NOMO-1 (cell line): Measurements from ENCODE around the gene SETBP1.

Experiments used
- DNase-seq, 2 experiments: peaks; one replicate each; lab custom pipeline; 2025; ENCODE audit not compliant: unreplicated experiment in 2 of 2; lab: John Stamatoyannopoulos, UW

The SETBP1 gene

DNA sequence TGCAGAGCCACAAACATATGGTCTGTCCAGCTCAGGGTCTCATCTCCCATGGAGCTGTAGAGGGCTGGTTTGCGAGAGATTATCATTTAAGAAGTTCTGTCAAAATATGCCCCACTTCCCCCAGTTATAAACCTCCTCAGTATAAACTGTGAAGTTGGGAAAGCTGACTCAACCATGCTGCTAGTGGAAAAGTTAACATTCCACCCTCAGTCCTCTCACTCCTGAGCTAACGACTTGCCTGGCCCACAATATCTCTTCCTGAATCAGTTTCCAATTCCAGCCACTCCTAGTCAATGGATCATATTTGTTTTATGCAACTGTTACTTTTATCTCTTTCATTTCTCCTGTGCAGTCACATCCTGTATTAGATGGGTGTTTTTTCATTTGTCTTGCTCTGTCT lies 326.2 kb downstream of the SETBP1 start:
- DNase-seq = no peak

GRCh38 chr18:45007531-45007930 lies 326.8 kb downstream of the SETBP1 start:
- DNase-seq = no peak

DNA sequence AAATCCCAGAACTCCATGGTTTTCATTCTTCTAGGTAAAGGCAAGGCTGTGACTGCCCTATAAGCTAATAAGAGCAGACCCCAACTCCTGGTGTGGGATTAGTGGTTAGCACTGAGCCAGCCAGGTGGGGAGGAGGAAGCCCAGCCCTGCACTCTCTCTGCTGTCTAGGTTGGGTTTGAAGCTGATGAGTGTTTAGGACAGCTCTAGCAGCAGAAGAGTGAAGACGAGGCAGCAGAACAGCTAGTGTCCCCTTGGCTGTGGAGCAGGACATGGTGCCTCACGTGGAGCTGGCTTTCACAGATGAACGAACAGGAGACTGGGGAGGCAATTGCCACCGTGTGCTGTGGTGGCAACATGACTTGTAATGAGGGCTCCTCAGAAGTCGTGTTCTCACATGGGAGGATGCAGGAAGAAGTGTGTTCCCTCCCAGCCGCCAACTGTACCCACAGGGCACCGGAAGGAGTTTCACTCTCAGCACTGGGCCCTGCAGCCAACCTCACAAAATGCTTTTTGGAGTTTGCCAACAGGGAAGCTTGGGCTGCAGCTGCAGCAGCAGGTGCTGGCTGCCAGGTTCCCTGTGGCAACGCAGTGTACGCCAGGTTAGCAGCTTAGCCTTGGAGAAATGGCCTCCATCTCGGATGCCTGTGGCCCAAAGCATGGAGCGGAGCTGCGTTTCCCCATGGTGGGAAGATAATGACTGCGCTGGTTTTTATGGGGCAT lies 328.2 kb downstream of the SETBP1 start:
- no peak for DNase-seq

DNA sequence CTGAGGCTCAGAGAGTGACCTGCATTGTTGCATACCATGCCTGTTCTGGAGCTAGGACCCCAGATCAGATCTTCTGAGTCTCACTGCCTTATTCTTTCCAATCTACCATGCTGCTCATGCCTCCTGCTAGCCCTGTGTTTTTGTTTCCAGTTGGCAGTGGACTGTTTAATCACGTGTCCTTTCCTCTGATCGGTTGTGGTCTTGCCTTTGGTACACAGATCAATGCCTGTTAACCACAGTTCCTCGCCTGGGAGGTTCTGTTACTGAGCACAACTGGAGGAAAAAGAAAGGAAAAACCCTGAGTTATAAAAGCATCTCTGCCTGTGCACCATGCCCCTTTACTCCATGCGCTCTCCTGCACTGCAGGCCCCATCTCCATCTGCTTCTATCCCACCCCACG lies 329.1 kb downstream of the SETBP1 start:
- no peak for DNase-seq

- no peak for DNase-seq
Observed at GRCh38 chr18:45012286-45012685, 331.6 kb downstream of the SETBP1 start.

DNA sequence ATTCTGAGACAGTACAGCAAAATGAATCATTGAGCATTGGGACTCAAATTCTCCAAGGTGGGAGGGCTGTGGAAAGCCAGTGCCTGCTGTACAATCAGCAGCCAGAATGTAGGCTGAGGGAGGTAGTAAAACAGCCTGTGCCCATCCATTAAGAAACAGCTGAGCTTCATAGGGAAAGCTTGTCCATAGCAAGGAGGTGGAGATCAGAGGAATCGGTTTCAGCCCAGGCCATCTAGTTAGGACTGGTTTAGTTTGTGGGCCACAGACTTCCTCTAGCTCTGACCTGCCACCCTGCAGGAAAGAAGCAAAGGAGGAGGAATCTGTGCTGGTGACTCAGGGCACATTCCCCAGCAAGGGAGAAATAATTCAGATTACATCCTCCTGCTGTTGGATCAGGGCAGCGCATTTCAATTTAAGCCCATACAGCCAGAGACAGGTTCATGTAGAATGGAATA lies 333.4 kb downstream of the SETBP1 start:
- no peak for DNase-seq

GRCh38 chr18:45015788-45016128 lies 335.1 kb downstream of the SETBP1 start:
- no peak for DNase-seq

- DNase-seq = no peak
Observed at GRCh38 chr18:45019469-45019868, 338.8 kb downstream of the SETBP1 start.

DNA sequence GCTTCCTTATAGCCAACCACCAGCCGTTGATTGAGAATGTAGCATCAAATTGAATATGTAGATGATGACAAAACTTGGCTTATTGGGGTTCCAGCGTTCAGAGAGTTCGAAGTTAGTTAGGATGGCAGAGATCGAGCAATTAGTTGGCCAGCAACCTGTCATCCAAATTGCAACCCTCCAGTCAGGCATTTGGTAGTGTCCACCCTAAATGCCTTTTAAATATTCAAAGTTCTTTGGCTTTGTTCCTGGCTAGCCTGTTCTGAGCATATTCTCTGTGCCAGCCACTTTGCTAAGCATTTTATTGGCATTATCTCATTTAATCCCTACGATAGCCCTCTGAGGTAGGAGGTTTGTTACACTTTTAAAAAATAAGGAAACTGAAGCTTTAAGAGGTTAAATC lies 342.8 kb downstream of the SETBP1 start:
- DNase-seq = no peak

- peak in 1 of 2 experiments; percentile 28 for DNase-seq
Observed at GRCh38 chr18:45024357-45025088, 343.8 kb downstream of the SETBP1 start.

- DNase-seq = no peak
Observed at GRCh38 chr18:45025089-45025450, 344.4 kb downstream of the SETBP1 start.

- DNase-seq = no peak
Observed at GRCh38 chr18:45026162-45026561, 345.5 kb downstream of the SETBP1 start.

DNA sequence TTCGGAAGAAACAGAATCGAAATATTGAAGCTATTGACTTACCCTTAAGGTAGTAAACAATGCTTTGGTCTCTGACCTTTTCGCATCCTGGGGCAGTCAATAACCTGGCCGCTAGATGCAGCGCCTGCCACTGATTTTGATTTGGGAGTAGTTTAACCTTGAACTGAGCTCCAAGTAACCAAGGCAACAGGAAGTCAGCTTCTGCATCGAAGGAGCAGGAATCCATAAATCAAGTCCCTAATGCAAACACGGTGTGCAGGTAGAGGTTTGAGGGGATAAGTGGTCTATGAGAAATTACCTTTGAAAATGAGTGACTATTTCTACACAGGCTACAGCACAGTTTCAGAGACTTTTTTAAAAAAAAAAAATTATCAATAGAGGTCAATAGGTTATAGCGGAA lies 353.5 kb downstream of the SETBP1 start:
- no peak for DNase-seq

- DNase-seq = no peak
Observed at GRCh38 chr18:45037618-45038017, 356.9 kb downstream of the SETBP1 start.

DNA sequence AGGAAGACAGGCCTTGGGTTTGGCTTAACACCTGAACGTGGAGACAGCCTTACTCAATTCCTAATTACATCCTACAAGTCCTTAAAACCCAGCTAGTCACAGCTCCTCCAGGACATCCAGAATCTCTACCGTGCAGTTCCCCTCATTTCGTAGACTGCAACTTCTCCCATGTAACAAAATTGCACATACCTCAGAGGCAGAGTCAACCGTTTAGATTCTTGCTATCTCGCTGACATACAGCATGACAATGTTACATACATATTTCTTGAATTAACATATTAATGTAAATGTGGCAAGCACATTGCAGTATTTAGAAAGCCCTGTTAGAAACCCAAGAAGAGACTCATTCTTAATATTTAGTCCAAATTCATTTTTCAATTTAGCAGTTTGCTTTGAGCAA lies 358.7 kb downstream of the SETBP1 start:
- no peak for DNase-seq

- DNase-seq = no peak
Observed at GRCh38 chr18:45040879-45041278, 360.2 kb downstream of the SETBP1 start.

GRCh38 chr18:45044787-45045186 lies 364.1 kb downstream of the SETBP1 start:
- no peak for DNase-seq

- no peak for DNase-seq
Observed at GRCh38 chr18:45046228-45046627, 365.5 kb downstream of the SETBP1 start.

- no peak for DNase-seq
Observed at GRCh38 chr18:45046961-45047360, 366.3 kb downstream of the SETBP1 start.

DNA sequence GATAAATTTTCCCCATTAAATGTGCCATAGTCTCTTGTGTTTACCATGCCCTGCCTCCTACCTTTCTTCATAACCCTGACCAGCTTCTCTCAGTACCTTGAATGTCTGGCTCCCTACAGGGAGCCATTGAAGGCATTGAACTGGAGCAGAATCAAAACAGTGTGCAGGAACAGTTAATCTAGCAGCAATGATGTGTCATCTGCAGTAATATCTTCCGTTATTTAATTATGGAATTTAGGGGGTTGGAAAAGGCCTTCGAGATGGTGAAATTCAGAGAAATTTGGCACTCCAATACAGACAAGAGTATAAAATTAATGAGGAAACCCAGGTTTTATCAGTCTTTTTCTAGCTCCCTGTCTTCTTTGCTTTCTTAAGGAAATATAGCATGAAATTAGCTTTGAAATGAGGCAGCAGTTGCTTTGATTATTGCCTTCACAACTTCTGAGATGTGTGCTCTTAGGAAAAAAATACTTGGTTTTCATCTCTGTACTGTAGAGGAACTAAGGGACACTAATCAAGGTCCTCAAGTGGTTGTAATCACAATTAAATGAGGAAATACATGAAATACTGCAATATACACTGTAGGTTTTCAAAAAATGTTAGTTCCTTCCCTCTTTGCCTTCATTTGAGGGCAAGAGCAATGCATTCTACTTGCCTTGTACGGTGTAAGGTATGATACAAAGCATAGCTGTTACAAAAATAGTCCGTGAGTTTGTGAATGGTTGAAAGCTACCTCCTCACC lies 369.1 kb downstream of the SETBP1 start:
- DNase-seq = peak in 1 of 2 experiments; percentile 47

GRCh38 chr18:45050712-45051601 lies 370.3 kb downstream of the SETBP1 start:
- no peak for DNase-seq
